HepG2 (cell line): ENCODE data around the gene USP9X. TPM values are rescaled to one million over a fixed set of nuclear protein-coding genes. Genes with fewer than 3 reads are reported as not detected.

ENCODE experiments used
- BRD4 ChIP-seq: sonication (generic); formaldehyde crosslinking; IDR thresholded peaks from 2 replicates; pipeline ENCODE4 v1.4.0; 2020; ENCODE audit warnings: missing genetic modification reagents
- GFI1 ChIP-seq: sonication (generic); formaldehyde crosslinking; IDR thresholded peaks from 2 replicates; pipeline ENCODE4 v1.5.0; 2020; ENCODE audit warnings: missing genetic modification reagents, mild to moderate bottlenecking, borderline replicate concordance
- JARID2 ChIP-seq: sonication (generic); formaldehyde crosslinking; IDR thresholded peaks from 2 replicates; pipeline ENCODE4 v1.8.1; 2023; ENCODE audit warnings: missing genetic modification reagents, inconsistent platforms; ENCODE audit not compliant: insufficient replicate concordance
- KDM2A ChIP-seq: sonication (generic); formaldehyde crosslinking; IDR thresholded peaks from 2 replicates; pipeline ENCODE4 v1.4.0; 2020; ENCODE audit warnings: low read depth, missing genetic modification reagents, borderline replicate concordance
- LCORL ChIP-seq, 2 experiments: fragments of 450-650 bp in 1 of 2; sonication (generic) in 1 of 2; formaldehyde crosslinking in 1 of 2; IDR thresholded peaks; 2 replicates each; pipeline versions ENCODE4 v1.5.0 to v1.6.1; 2017 to 2020; ENCODE audit warnings: antibody characterized with exemption in 1 of 2, missing genetic modification reagents in 1 of 2
- SOX6 ChIP-seq, 2 experiments: fragments of 450-650 bp in 1 of 2; sonication (generic) in 1 of 2; formaldehyde crosslinking in 1 of 2; IDR thresholded peaks; 2 replicates each; pipeline versions ENCODE4 v1.4.0 to v1.6.1; 2017 to 2020; ENCODE audit warnings: antibody characterized with exemption in 1 of 2, mild to moderate bottlenecking in 1 of 2, missing genetic modification reagents in 1 of 2
- ZNF101 ChIP-seq: sonication (generic); formaldehyde crosslinking; IDR thresholded peaks from 2 replicates; pipeline ENCODE4 v1.4.0; 2020; ENCODE audit warnings: mild to moderate bottlenecking, low read depth, missing genetic modification reagents, borderline replicate concordance
- ZNF251 ChIP-seq: sonication (generic); formaldehyde crosslinking; IDR thresholded peaks from 2 replicates; pipeline ENCODE4 v1.9.0; 2021; ENCODE audit warnings: mild to moderate bottlenecking, missing genetic modification reagents
- ZNF34 ChIP-seq: sonication (generic); formaldehyde crosslinking; IDR thresholded peaks from 2 replicates; pipeline ENCODE4 v1.4.0; 2020; ENCODE audit warnings: mild to moderate bottlenecking, missing genetic modification reagents, borderline replicate concordance
- ZNF501 ChIP-seq: sonication (generic); formaldehyde crosslinking; IDR thresholded peaks from 2 replicates; pipeline ENCODE4 v1.5.1; 2020; ENCODE audit warnings: mild to moderate bottlenecking, moderate library complexity, missing genetic modification reagents
- polyA plus RNA-seq, 8 experiments: library from polyadenylated mRNA; depleted of rRNA in 3 of 8; stranded (reverse) in 7 of 8; unstranded in 1 of 8; fragments of >200 nt; fragmentation: Illumina TruSeq in 4 of 8; extraction: Trizol in 4 of 8; gene quantifications; 2 replicates each; pipeline versions ENCODE4 v1.2.1 to v1.2.3, GENCODE V29; 2011 to 2016; ENCODE audit warnings: low read depth in 4 of 8, missing spikeins in 1 of 8, mixed read lengths in 1 of 8; ENCODE audit not compliant: insufficient read depth in 1 of 8
- total RNA-seq, 5 experiments: library from RNA; depleted of rRNA; stranded (reverse); fragments of >200 nt; fragmentation: Illumina TruSeq; extraction: Trizol; gene quantifications; 2 replicates each; pipeline ENCODE4 v1.2.3, GENCODE V29; 2016; ENCODE audit warnings: low read depth in 1 of 5
- TF ChIP-seq, protein P1 (sequence below): IDR thresholded peaks from 2 replicates; pipeline ENCODE4 v1.6.1; 2016; ENCODE audit warnings: mild to moderate bottlenecking
- TF ChIP-seq, protein P2 (sequence below): sonication (generic); formaldehyde crosslinking; IDR thresholded peaks from 2 replicates; pipeline ENCODE4 v1.5.0; 2020; ENCODE audit warnings: mild to moderate bottlenecking, missing genetic modification reagents, borderline replicate concordance
- TF ChIP-seq, protein P3 (sequence below): sonication (generic); formaldehyde crosslinking; IDR thresholded peaks from 2 replicates; pipeline ENCODE4 v1.8.0; 2022; ENCODE audit warnings: mild to moderate bottlenecking, missing genetic modification reagents
- TF ChIP-seq, protein P4 (sequence below): sonication (generic); formaldehyde crosslinking; IDR thresholded peaks from 2 replicates; pipeline ENCODE4 v1.4.0; 2020; ENCODE audit warnings: missing genetic modification reagents
- TF ChIP-seq, protein P5 (sequence below), 2 experiments: sonication (generic) in 1 of 2; formaldehyde crosslinking in 1 of 2; IDR thresholded peaks; 2 replicates each; pipeline versions ENCODE4 v1.4.0 to v1.6.1; 2018 to 2020; ENCODE audit warnings: missing genetic modification reagents in 2 of 2, borderline replicate concordance in 1 of 2, low read depth in 1 of 2, mild to moderate bottlenecking in 1 of 2, missing biosample characterization in 1 of 2

USP9X gene
- total and polyA plus RNA-seq, 2 of the 13 experiments (the other 11 are each of a cell fraction or from before 2014, with no cell fraction given), result 22.2 to 40.5 TPM

DNA sequence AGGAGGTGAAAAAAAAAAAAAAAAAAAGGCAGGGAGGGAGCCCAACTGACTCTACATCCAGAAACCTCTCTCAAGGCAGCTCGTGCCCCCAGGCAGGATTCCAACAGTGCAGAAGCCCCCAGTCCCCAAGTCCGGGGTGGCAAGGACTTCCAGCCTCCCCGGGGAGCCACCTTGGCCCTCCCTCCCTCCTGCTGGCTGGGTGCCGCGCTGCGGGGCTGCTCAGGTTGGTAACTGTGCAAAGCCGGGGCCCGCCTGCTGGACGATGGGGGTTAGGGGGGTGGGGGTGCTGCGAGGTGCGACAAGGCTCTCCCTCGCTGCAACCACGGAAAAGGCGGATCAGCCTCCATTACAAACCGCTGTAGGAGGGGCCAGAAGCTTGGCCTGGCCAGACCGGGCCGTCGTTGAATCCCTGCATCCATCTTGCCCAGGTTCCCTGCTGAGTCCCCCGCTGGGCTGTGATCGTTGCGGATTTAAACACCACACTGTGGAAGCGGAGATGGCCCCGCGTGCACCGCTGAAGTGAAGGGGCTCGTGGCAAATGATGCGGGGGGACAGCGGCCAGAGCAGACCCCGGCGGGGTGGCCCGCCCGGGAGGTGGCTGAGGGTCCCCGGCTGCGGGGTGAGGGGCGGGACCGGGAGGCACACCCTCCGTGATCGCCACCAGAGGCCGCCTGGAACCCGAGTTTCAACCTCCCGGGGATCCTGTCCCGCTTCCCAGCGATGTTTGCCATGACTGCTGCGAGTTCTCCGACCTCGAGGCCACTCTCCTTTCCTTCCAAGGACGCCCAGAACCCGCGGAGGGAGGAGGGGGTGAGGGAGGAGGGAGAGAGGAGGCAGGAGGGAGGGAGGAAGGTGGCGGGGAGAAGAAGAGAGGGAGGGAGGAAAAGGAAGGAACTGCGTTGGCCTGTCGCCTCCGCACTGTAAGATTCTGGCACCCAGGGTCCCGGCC is 190.7 kb downstream of the USP9X start (continued):
- TF ChIP-seq, protein P1, sequence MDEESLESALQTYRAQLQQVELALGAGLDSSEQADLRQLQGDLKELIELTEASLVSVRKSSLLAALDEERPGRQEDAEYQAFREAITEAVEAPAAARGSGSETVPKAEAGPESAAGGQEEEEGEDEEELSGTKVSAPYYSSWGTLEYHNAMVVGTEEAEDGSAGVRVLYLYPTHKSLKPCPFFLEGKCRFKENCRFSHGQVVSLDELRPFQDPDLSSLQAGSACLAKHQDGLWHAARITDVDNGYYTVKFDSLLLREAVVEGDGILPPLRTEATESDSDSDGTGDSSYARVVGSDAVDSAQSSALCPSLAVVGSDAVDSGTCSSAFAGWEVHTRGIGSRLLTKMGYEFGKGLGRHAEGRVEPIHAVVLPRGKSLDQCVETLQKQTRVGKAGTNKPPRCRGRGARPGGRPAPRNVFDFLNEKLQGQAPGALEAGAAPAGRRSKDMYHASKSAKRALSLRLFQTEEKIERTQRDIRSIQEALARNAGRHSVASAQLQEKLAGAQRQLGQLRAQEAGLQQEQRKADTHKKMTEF (CRISPR knock-in tag), result peak; percentile 19; the same call in 1 of the 2 replicates
- TF ChIP-seq, protein P2, sequence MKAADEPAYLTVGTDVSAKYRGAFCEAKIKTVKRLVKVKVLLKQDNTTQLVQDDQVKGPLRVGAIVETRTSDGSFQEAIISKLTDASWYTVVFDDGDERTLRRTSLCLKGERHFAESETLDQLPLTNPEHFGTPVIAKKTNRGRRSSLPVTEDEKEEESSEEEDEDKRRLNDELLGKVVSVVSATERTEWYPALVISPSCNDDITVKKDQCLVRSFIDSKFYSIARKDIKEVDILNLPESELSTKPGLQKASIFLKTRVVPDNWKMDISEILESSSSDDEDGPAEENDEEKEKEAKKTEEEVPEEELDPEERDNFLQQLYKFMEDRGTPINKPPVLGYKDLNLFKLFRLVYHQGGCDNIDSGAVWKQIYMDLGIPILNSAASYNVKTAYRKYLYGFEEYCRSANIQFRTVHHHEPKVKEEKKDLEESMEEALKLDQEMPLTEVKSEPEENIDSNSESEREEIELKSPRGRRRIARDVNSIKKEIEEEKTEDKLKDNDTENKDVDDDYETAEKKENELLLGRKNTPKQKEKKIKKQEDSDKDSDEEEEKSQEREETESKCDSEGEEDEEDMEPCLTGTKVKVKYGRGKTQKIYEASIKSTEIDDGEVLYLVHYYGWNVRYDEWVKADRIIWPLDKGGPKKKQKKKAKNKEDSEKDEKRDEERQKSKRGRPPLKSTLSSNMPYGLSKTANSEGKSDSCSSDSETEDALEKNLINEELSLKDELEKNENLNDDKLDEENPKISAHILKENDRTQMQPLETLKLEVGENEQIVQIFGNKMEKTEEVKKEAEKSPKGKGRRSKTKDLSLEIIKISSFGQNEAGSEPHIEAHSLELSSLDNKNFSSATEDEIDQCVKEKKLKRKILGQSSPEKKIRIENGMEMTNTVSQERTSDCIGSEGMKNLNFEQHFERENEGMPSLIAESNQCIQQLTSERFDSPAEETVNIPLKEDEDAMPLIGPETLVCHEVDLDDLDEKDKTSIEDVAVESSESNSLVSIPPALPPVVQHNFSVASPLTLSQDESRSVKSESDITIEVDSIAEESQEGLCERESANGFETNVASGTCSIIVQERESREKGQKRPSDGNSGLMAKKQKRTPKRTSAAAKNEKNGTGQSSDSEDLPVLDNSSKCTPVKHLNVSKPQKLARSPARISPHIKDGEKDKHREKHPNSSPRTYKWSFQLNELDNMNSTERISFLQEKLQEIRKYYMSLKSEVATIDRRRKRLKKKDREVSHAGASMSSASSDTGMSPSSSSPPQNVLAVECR, result peak; percentile 25; the same call in 1 of the 2 replicates
- TF ChIP-seq ZNF34 (no peak), ZNF101 (CRISPR knock-in tag) (no peak), SOX6 (IDR thresholded peaks at IDR 0.05) (no peak), SOX6 (CRISPR knock-in tag; IDR thresholded peaks at IDR 0.05) (peak; percentile 18; the same call in 1 of the 2 replicates), ZNF251 (no peak), LCORL (IDR thresholded peaks at IDR 0.05) (no peak), LCORL (CRISPR knock-in tag; IDR thresholded peaks at IDR 0.05) (peak; percentile 42; the same call in 1 of the 2 replicates), JARID2 (CRISPR knock-in tag) (no peak), GFI1 (CRISPR knock-in tag) (0 out of 2 replicates have a peak, but pooled peaks have one; percentile 20), ZNF501 (CRISPR knock-in tag) (0 out of 2 replicates have a peak, but pooled peaks have one; percentile 20), BRD4 (CRISPR knock-in tag) (no peak), KDM2A (peak; percentile 45; the same call in 1 of the 2 replicates)
- TF ChIP-seq, protein P3, sequence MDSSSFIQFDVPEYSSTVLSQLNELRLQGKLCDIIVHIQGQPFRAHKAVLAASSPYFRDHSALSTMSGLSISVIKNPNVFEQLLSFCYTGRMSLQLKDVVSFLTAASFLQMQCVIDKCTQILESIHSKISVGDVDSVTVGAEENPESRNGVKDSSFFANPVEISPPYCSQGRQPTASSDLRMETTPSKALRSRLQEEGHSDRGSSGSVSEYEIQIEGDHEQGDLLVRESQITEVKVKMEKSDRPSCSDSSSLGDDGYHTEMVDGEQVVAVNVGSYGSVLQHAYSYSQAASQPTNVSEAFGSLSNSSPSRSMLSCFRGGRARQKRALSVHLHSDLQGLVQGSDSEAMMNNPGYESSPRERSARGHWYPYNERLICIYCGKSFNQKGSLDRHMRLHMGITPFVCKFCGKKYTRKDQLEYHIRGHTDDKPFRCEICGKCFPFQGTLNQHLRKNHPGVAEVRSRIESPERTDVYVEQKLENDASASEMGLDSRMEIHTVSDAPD (CRISPR knock-in tag), result no peak
- TF ChIP-seq, protein P4, sequence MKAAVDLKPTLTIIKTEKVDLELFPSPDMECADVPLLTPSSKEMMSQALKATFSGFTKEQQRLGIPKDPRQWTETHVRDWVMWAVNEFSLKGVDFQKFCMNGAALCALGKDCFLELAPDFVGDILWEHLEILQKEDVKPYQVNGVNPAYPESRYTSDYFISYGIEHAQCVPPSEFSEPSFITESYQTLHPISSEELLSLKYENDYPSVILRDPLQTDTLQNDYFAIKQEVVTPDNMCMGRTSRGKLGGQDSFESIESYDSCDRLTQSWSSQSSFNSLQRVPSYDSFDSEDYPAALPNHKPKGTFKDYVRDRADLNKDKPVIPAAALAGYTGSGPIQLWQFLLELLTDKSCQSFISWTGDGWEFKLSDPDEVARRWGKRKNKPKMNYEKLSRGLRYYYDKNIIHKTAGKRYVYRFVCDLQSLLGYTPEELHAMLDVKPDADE (CRISPR knock-in tag), result no peak
- TF ChIP-seq, protein P5, sequence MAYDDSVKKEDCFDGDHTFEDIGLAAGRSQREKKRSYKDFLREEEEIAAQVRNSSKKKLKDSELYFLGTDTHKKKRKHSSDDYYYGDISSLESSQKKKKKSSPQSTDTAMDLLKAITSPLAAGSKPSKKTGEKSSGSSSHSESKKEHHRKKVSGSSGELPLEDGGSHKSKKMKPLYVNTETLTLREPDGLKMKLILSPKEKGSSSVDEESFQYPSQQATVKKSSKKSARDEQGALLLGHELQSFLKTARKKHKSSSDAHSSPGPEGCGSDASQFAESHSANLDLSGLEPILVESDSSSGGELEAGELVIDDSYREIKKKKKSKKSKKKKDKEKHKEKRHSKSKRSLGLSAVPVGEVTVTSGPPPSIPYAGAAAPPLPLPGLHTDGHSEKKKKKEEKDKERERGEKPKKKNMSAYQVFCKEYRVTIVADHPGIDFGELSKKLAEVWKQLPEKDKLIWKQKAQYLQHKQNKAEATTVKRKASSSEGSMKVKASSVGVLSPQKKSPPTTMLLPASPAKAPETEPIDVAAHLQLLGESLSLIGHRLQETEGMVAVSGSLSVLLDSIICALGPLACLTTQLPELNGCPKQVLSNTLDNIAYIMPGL (CRISPR knock-in tag; IDR thresholded peaks at IDR 0.05; ENCODE audit: borderline replicate concordance in 1 of 2, low read depth in 1 of 2), result peak; percentile 47 to 79; a peak in 3 of 4 replicates
